ENCODE data around the gene MYO1E. TPM values are rescaled to one million over a fixed set of nuclear protein-coding genes. Genes with fewer than 3 reads are reported as not detected.

MYO1E gene
- total and polyA plus RNA-seq, 2 donors from 2014 or later, result 41.9 to 198 TPM

DNA sequence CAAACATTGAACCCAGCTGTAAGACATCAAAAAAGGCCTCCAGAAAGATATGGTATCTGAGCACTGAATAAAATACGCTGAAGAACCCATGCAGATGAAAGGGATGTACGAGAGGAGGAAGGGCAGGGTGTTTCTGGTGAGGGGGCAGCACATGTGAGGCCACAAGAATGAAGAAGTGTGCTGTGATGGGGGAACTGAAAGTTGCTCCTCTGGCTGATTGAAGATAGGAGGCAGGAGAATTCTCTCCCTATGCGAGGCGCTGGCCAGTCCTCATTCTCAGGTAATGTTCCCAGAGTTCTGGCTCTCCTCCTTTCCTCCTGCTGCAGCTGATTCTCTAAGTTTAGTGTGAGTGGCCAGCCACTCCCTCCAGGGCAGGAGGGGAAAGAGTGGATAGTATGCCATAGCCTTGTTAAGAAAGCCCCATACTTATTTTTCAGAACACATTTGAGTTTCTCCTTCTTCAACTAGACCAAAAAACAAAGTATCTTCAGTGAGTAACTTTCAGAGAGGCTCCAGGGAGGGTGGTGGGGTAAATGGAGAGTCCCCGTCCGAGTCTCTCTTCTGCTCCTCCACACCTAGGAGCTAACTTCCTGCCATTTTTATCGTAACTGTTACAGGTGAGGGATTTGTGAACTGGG, 26.9 kb upstream of the MYO1E start:
- Histone ChIP-seq H3K4me1 (ENCODE audit: control insufficient read depth in 2 of 3, insufficient read depth in 2 of 3, low read depth in 1 of 3, low read length in 3 of 3) (no peaks in the 10 kb centered on the region), H3K27ac (ENCODE audit: low read depth in 2 of 2, low read length in 2 of 2) (no peak overlapping the region), H3K4me3 (ENCODE audit: low read length in 3 of 3) (no peak overlapping the region), H3K36me3 (ENCODE audit: control insufficient read depth in 2 of 3, insufficient read depth in 3 of 3, low read length in 3 of 3) (no peaks in the 10 kb centered on the region), H3K27me3 (ENCODE audit: control insufficient read depth, insufficient read depth, low read length) (no peaks in the 10 kb centered on the region), H3K9ac (ENCODE audit: low read length in 3 of 3) (no peak overlapping the region), H3K9me3 (ENCODE audit: control insufficient read depth in 2 of 3, insufficient read depth in 1 of 3, low read length in 3 of 3) (no peaks in the 10 kb centered on the region)
- no peak for DNase-seq
- FAIRE-seq, result no peak
- intact Hi-C loops (cut with DNase I), result no loop called here
- no peak for TF ChIP-seq CTCF (IDR thresholded peaks at IDR 0.05; ENCODE audit: borderline replicate concordance, extremely low read depth, insufficient read depth)

DNA sequence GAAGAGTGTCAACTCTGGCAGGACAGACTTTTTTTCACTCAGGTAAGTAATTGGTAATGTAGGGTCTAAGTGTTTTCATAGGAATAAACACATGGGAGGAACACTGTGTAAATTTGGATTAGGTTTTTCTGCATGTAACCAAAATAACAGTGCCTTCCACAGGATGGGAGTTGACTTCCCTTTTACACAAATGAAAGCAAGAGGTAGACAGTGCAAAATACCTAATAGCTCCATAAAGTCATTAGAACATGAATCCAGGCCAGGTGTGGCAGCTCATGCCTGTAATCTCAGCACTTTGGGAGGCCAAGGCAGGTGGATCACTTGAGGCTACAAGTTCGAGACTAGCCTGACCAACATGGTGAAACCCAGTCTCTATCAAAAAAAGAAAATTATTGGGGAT, 25.5 kb upstream of the MYO1E start:
- Histone ChIP-seq H3K4me1 (ENCODE audit: control insufficient read depth in 2 of 3, insufficient read depth in 2 of 3, low read depth in 1 of 3, low read length in 3 of 3) (no peaks in the 10 kb centered on the region), H3K9ac (ENCODE audit: low read length in 3 of 3) (no peak overlapping the region), H3K36me3 (ENCODE audit: control insufficient read depth in 2 of 3, insufficient read depth in 3 of 3, low read length in 3 of 3) (no peaks in the 10 kb centered on the region), H3K27ac (ENCODE audit: low read depth in 2 of 2, low read length in 2 of 2) (no peak overlapping the region), H3K9me3 (ENCODE audit: control insufficient read depth in 2 of 3, insufficient read depth in 1 of 3, low read length in 3 of 3) (no peaks in the 10 kb centered on the region), H3K27me3 (ENCODE audit: control insufficient read depth, insufficient read depth, low read length) (no peaks in the 10 kb centered on the region), H3K4me3 (ENCODE audit: low read length in 3 of 3) (no peak overlapping the region)
- intact Hi-C loops (cut with DNase I), result no loop called here
- DNase-seq, result no peak
- FAIRE-seq, result no peak
- no peak for TF ChIP-seq CTCF (IDR thresholded peaks at IDR 0.05; ENCODE audit: borderline replicate concordance, extremely low read depth, insufficient read depth)

GRCh38 chr15:59396679-59397078, 24.0 kb upstream of the MYO1E start:
- FAIRE-seq (no peak), DNase-seq (no peak)
- no peaks in the 10 kb centered on the region for H3K9me3 ChIP-seq (ENCODE audit: control insufficient read depth in 2 of 3, insufficient read depth in 1 of 3, low read length in 3 of 3)
- H3K4me1 ChIP-seq (ENCODE audit: control insufficient read depth in 2 of 3, insufficient read depth in 2 of 3, low read depth in 1 of 3, low read length in 3 of 3), result no peaks in the 10 kb centered on the region
- no peak overlapping the region for H3K4me3 ChIP-seq (ENCODE audit: low read length in 3 of 3)
- H3K27ac ChIP-seq (ENCODE audit: low read depth in 2 of 2, low read length in 2 of 2), result no peak overlapping the region
- no peaks in the 10 kb centered on the region for H3K27me3 ChIP-seq (ENCODE audit: control insufficient read depth, insufficient read depth, low read length)
- TF ChIP-seq CTCF (IDR thresholded peaks at IDR 0.05; ENCODE audit: borderline replicate concordance, extremely low read depth, insufficient read depth), result no peak
- no peaks in the 10 kb centered on the region for H3K36me3 ChIP-seq (ENCODE audit: control insufficient read depth in 2 of 3, insufficient read depth in 3 of 3, low read length in 3 of 3)
- no peak overlapping the region for H3K9ac ChIP-seq (ENCODE audit: low read length in 3 of 3)
- intact Hi-C loops (cut with DNase I), result no loop called here

DNA sequence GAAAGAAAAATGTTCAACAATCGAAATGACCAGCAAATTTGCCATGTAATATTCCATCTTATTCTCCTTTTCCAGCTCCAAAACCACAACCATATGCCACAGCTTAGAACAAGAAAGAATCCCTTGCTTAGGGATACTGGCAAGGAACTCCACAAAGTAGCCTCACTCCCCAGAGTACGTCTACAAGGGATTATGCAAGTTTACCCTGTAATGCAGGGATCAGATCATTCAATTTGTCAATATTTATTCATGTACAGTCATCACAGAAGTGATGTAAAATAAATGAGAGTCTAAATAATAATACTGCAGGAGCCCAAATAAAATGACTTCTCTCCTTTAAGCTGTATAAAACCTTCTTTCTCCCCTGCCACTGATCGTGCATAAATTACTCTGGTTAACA, 23.5 kb upstream of the MYO1E start:
- TF ChIP-seq CTCF (IDR thresholded peaks at IDR 0.05; ENCODE audit: borderline replicate concordance, extremely low read depth, insufficient read depth), result no peak
- FAIRE-seq, result no peak

More for the DNA sequence above, 23.5 kb upstream of the MYO1E start:
- Histone ChIP-seq H3K27me3 (ENCODE audit: control insufficient read depth, insufficient read depth, low read length) (no peaks in the 10 kb centered on the region), H3K4me3 (ENCODE audit: low read length in 3 of 3) (no peak overlapping the region), H3K4me1 (ENCODE audit: control insufficient read depth in 2 of 3, insufficient read depth in 2 of 3, low read depth in 1 of 3, low read length in 3 of 3) (no peaks in the 10 kb centered on the region), H3K36me3 (ENCODE audit: control insufficient read depth in 2 of 3, insufficient read depth in 3 of 3, low read length in 3 of 3) (no peaks in the 10 kb centered on the region), H3K9ac (ENCODE audit: low read length in 3 of 3) (no peak overlapping the region), H3K9me3 (ENCODE audit: control insufficient read depth in 2 of 3, insufficient read depth in 1 of 3, low read length in 3 of 3) (no peaks in the 10 kb centered on the region), H3K27ac (ENCODE audit: low read depth in 2 of 2, low read length in 2 of 2) (no peak overlapping the region)
- peak in 1 of 5 donors; percentile 33 for DNase-seq
- intact Hi-C loops (cut with DNase I), result no loop called here

Measured in kidney (tissue), 14 donors.